ENCODE data around the gene MAP3K3.

Gene MAP3K3

DNA sequence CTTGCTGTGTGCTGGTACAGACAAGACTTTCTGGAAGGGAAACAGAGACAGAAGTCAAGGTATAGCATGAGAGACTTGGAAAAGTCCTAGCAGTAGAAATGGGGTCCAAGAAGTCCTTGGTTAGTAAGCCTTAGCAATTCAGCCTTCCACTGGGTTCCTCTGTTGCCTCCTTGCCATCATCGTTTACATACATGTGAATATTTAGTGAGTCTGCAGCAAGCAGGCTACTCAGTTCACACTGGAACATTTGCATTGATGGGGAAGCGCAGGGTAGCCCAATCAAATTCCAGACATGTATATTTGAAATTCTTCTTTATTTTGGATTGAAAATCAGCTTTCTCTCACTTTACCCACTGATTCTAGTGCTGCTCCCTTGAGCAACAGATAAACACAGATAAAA is 50.6 kb downstream of the MAP3K3 start:
- no peak overlapping the region for H3K27ac ChIP-seq (replicated peaks)
- H3K27me3 ChIP-seq (ENCODE audit: insufficient read depth, poor library complexity, severe bottlenecking), result no peaks in the 10 kb centered on the region
- H3K4me3 ChIP-seq (replicated peaks; ENCODE audit: insufficient read depth, low read length), result no peak overlapping the region
- TF ChIP-seq GABPA (IDR thresholded peaks at IDR 0.05; ENCODE audit: low read depth), result no peak
- no peak for TF ChIP-seq SPI1 (IDR thresholded peaks at IDR 0.05; ENCODE audit: borderline replicate concordance, low read depth)
- no peak for TF ChIP-seq POLR2AphosphoS5 (IDR thresholded peaks at IDR 0.05; ENCODE audit: low read depth)
- TF ChIP-seq, protein P1, sequence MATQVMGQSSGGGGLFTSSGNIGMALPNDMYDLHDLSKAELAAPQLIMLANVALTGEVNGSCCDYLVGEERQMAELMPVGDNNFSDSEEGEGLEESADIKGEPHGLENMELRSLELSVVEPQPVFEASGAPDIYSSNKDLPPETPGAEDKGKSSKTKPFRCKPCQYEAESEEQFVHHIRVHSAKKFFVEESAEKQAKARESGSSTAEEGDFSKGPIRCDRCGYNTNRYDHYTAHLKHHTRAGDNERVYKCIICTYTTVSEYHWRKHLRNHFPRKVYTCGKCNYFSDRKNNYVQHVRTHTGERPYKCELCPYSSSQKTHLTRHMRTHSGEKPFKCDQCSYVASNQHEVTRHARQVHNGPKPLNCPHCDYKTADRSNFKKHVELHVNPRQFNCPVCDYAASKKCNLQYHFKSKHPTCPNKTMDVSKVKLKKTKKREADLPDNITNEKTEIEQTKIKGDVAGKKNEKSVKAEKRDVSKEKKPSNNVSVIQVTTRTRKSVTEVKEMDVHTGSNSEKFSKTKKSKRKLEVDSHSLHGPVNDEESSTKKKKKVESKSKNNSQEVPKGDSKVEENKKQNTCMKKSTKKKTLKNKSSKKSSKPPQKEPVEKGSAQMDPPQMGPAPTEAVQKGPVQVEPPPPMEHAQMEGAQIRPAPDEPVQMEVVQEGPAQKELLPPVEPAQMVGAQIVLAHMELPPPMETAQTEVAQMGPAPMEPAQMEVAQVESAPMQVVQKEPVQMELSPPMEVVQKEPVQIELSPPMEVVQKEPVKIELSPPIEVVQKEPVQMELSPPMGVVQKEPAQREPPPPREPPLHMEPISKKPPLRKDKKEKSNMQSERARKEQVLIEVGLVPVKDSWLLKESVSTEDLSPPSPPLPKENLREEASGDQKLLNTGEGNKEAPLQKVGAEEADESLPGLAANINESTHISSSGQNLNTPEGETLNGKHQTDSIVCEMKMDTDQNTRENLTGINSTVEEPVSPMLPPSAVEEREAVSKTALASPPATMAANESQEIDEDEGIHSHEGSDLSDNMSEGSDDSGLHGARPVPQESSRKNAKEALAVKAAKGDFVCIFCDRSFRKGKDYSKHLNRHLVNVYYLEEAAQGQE (IDR thresholded peaks at IDR 0.05; ENCODE audit: insufficient replicate concordance, low read depth), result no peak
- TF ChIP-seq, protein P2, sequence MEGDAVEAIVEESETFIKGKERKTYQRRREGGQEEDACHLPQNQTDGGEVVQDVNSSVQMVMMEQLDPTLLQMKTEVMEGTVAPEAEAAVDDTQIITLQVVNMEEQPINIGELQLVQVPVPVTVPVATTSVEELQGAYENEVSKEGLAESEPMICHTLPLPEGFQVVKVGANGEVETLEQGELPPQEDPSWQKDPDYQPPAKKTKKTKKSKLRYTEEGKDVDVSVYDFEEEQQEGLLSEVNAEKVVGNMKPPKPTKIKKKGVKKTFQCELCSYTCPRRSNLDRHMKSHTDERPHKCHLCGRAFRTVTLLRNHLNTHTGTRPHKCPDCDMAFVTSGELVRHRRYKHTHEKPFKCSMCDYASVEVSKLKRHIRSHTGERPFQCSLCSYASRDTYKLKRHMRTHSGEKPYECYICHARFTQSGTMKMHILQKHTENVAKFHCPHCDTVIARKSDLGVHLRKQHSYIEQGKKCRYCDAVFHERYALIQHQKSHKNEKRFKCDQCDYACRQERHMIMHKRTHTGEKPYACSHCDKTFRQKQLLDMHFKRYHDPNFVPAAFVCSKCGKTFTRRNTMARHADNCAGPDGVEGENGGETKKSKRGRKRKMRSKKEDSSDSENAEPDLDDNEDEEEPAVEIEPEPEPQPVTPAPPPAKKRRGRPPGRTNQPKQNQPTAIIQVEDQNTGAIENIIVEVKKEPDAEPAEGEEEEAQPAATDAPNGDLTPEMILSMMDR (IDR thresholded peaks at IDR 0.05; ENCODE audit: insufficient read depth, low read length), result no peak
- DNase-seq (ENCODE audit: low read depth in 1 of 2, low spot score in 1 of 2), result no peak

DNA sequence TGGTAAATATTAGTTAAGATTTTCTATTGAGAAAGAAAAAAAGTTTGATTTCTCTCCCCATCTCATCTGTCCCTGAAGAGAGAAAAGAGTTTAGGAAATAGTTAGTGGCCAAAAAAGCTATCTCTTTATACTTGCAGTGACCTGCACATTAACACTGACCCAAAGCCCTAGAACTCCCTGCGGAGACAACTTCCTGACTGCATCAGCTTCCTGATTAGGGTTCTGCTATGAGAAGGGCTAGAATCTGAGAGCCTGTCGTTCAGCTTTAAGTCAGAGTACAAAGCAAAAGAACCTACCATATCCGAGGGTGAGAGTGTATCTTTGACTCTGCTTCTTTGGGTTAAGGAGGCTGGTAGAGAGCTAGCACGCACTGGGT is 53.0 kb downstream of the MAP3K3 start:
- TF ChIP-seq, protein P2 (IDR thresholded peaks at IDR 0.05; ENCODE audit: insufficient read depth, low read length), result no peak
- no peak for TF ChIP-seq GABPA (IDR thresholded peaks at IDR 0.05; ENCODE audit: low read depth)
- TF ChIP-seq, protein P1 (IDR thresholded peaks at IDR 0.05; ENCODE audit: insufficient replicate concordance, low read depth), result no peak
- TF ChIP-seq SPI1 (IDR thresholded peaks at IDR 0.05; ENCODE audit: borderline replicate concordance, low read depth), result no peak
- no peak for TF ChIP-seq POLR2AphosphoS5 (IDR thresholded peaks at IDR 0.05; ENCODE audit: low read depth)
- Histone ChIP-seq H3K27ac (replicated peaks) (peak overlapping the region; percentile 5), H3K4me3 (replicated peaks; ENCODE audit: insufficient read depth, low read length) (no peak overlapping the region)

DNA sequence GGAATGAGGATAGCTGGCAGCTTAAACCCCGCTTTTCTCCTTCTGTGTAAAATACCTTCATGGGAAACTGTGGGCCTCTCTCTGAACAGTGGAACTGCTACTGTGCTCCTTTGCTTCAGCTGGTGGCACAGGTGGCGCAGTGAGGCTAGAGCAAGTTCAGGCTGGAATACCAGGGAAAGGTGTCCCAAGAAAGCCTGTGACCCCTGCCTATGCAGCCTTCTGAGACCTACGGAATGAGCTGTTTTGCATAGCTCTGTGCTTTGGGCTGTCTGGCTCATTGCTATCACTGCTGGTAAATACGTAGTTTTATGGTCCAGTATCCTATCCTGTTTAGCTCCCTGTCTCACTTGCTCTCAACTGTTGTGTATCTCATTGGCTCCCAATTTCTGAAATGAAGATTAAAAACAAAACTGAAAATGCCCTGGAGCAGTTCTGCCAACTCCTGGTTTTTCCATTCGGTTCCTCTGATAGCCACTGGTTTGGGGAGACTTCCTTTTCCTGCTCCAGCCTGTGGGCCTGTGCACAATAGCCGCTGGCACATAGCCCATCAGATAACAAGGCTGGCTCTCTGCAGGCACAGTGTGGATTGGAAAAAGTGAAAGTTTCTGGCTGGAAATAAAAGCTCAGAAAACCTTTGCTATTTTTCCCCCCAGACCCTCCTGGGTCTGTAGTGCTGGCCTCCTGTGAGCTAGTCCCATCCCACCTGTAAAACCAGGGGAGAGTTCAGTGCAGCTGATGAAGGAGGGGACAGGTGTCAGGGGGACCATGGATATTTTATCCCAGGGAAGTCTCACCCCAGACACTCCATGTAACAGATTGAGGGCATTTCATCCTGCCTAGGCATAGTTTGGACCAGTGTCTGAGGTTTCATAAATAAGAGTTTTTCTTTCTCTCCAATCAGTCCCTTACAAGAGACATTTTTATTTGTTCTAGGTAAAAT is 53.7 kb downstream of the MAP3K3 start:
- DNase-seq (ENCODE audit: low read depth in 1 of 2, low spot score in 1 of 2), result peak in 1 of 2 experiments; percentile 47

More for the DNA sequence above, 53.0 kb downstream of the MAP3K3 start:
- DNase-seq (ENCODE audit: low read depth in 1 of 2, low spot score in 1 of 2), result no peak
- H3K27me3 ChIP-seq (ENCODE audit: insufficient read depth, poor library complexity, severe bottlenecking), result no peaks in the 10 kb centered on the region

More for the DNA sequence above, 53.7 kb downstream of the MAP3K3 start:
- Histone ChIP-seq H3K4me3 (replicated peaks; ENCODE audit: insufficient read depth, low read length) (no peak overlapping the region), H3K27me3 (ENCODE audit: insufficient read depth, poor library complexity, severe bottlenecking) (no peaks in the 10 kb centered on the region), H3K27ac (replicated peaks) (peak overlapping the region; percentile 5)
- TF ChIP-seq, protein P1 (IDR thresholded peaks at IDR 0.05; ENCODE audit: insufficient replicate concordance, low read depth), result no peak
- TF ChIP-seq POLR2AphosphoS5 (IDR thresholded peaks at IDR 0.05; ENCODE audit: low read depth) (peak; percentile 21; the same call in 1 of the 2 replicates), SPI1 (IDR thresholded peaks at IDR 0.05; ENCODE audit: borderline replicate concordance, low read depth) (peak; percentile 14; the same call in 1 of the 2 replicates), GABPA (IDR thresholded peaks at IDR 0.05; ENCODE audit: low read depth) (no peak)

All from HL-60 (cell line).